Stimulated activated CD4-positive, alpha-beta T cell treated with anti-CD3 and anti-CD28 coated beads, Interleukin-4, amount 100 ng/mL, for 24 hours (primary cell): Measurements from ENCODE around the gene ACE.

Source experiments
- DNase-seq: peaks from one replicate; pipeline ENCODE4 v3.0.0-alpha.2; 2020

Gene ACE

GRCh38 chr17:63492940-63493339, 16.1 kb downstream of the ACE start:
- no peak for DNase-seq

DNA sequence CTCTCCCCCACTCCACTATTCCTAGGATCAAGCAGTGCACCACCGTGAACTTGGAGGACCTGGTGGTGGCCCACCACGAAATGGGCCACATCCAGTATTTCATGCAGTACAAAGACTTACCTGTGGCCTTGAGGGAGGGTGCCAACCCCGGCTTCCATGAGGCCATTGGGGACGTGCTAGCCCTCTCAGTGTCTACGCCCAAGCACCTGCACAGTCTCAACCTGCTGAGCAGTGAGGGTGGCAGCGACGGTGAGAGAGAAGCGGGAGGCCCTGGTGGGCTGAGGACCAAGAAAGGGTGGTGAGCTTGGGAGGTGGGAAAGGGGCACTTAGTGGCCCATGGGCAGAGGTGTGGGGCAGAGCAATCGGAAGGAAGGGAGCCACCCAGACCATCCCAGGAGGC, 16.6 kb downstream of the ACE start:
- DNase-seq = no peak

GRCh38 chr17:63494300-63494928, 17.6 kb downstream of the ACE start:
- no peak for DNase-seq

DNA sequence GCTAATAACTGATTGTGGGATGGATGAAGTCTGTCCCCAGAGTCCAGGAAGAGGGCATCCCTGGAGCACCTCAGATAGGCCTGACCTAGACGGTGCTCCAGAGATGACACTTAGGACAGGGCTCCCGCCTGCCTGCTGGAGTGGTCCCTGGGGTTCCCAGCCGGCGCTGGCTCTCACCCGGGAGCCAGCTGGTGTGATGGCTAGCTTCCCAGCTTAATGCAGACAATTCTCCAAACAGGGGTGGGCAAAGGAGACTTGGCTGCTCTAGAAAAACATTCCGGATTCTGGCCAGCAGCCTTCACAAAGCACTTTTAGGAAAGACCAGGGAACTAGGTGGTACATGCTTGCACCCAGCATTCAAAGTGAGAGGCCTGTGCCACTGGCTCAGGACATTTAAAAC, 18.6 kb downstream of the ACE start:
- no peak for DNase-seq

- no peak for DNase-seq
Observed at GRCh38 chr17:63496177-63496576, 19.3 kb downstream of the ACE start.

DNA sequence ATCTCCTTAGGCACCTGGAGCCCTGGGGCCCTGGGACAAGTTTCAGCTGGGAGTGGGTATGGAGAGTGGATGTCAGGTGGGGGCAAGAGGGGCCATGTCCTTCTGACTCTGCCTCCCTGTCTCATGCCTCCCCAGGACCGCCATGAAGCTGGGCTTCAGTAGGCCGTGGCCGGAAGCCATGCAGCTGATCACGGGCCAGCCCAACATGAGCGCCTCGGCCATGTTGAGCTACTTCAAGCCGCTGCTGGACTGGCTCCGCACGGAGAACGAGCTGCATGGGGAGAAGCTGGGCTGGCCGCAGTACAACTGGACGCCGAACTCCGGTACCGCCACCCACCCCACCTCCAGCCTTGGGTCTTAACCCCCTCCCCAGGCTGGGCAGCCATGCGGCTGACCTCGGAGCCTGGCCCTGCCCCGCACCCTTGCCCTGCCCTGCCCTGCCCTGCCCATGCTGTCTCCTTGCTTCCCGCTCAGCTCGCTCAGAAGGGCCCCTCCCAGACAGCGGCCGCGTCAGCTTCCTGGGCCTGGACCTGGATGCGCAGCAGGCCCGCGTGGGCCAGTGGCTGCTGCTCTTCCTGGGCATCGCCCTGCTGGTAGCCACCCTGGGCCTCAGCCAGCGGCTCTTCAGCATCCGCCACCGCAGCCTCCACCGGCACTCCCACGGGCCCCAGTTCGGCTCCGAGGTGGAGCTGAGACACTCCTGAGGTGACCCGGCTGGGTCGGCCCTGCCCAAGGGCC, 20.0 kb downstream of the ACE start:
- no peak for DNase-seq

GRCh38 chr17:63497708-63498483, 21.0 kb downstream of the ACE start:
- no peak for DNase-seq

- no peak for DNase-seq
Observed at GRCh38 chr17:63498626-63499195, 21.9 kb downstream of the ACE start.

GRCh38 chr17:63500543-63501390, 23.9 kb downstream of the ACE start:
- DNase-seq = no peak

DNA sequence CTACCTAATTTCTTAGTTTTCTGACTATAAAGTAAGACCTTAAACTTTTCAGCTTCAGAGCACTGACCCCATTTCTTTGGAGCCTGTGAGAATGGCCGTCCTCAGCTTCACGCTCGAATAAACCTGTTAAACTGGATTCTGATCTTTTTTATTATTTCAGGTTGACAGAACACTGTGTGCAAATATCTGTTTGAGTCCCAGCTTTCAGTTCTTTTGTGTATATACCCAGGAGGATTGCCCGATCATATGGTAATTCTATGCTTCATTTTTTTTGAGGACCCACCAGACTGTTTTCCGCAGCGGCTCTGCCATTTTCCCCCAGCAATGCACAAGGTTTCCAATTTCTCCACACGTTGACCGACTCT, 26.5 kb downstream of the ACE start:
- DNase-seq = no peak

DNA sequence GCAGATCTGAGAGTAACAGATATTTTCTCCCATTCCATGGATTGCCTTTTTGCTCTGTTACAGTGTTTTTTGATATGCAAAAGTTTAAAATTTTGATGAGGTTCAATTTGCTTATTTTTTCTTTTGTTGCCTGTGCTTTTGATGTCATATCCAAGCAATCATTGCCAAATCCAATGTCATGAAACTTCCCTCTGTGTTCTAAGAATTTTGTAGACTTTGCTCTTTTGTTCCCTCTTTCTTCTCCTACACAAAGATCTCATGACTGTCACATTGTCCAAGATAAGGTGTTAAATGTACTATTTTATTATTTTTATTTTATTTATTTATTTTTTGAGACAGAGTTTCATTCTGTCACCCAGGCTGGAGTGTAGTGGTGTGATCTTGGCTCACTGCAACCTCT, 27.4 kb downstream of the ACE start:
- no peak for DNase-seq

- no peak for DNase-seq
Observed at GRCh38 chr17:63505341-63505740, 28.5 kb downstream of the ACE start.

DNA sequence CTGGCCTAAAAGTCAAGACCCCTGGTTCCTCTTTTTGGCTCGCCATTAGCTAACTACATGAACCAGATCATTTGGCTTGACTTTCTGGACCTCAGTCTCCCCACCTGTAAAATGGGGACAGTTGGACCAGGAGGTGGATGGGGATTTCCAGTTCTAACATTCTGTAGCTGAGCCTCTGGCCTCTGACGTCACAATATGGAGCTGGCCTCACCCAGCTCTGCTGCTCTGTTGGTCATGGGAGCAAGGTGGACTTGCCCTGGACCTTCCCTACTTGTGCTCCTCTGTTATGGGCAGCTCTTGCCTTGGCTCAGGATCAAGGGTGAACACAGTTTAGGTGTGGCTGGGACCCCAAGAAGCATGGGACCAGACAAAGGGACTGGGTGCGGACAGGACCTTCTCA, 29.8 kb downstream of the ACE start:
- no peak for DNase-seq

DNA sequence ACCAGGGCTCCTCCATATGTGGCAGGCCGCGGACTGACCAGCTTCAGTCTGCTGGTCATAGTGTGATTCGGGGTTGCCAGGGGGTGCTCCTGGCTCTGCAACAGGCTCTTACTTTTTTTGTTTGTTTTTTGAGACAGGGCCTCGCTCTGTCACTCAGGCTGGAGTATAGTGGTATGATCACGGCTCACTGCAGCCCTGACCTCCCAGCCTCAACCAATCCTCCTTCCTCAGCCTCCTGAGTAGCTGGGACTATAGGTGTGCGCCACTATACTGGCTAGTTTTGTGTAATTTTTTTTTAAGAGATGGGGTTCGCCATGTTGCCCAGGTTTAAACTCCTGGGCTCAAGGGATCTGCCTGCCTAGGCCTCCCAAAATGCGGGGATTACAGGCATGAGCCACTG, 34.5 kb downstream of the ACE start:
- DNase-seq = no peak

DNA sequence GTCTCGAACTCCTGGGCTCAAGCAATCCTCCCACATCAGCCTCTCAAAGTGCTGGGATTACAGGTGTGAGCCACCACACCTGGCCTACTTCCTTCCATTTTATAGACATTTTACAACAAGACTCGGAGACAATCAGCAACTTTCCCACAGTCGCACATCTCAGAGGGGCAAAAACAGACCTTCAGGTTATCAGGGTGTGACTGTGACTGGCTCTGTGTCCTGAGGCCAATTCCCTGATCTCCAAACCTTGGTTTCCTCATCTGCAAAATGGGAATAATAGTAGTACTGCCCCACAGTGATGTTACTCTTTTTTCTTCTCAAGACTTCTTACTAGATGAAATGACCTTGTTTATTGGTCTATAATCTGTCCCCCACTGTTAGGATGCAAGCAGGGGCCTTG, 35.5 kb downstream of the ACE start:
- no peak for DNase-seq

GRCh38 chr17:63512896-63513644, 36.2 kb downstream of the ACE start:
- DNase-seq = no peak

DNA sequence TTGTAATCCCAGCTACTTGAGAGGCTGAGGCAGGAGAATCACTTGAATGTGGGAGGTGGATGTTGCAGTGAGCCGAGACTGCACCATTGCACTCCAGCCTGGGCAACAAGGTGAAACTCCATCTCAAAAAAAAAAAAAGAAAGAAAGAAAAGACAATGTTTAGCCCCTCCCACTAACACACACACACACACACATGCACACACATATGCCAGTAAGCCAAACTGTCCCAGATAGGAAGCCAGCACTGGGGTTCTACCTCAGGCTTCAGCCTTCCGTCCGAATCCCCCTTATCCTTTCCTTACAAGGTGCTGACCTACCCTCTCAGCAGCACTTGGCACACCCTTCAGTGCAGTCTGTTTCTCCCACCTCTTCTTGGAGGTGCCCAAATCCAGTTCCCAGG, 37.6 kb downstream of the ACE start:
- no peak for DNase-seq

DNA sequence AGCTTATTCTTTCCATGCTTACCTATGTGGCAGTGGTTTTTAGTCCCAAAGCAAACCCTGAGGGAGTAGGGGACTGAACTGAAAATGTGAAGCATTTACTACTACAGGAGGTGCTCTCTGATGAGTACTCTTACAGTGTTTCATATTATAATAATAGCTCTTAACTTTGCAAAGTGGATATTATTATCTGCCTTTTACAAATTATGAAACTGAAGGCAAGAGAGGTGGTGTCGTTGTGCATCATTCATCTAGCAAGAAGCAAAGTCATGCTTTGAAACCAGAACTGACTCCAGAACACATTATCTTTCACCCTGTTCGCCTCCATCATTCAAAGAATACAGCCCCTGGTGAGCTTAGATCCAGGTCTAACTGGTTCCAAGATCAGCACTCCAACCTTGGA, 38.1 kb downstream of the ACE start:
- no peak for DNase-seq

GRCh38 chr17:63515426-63515825, 38.6 kb downstream of the ACE start:
- no peak for DNase-seq

DNA sequence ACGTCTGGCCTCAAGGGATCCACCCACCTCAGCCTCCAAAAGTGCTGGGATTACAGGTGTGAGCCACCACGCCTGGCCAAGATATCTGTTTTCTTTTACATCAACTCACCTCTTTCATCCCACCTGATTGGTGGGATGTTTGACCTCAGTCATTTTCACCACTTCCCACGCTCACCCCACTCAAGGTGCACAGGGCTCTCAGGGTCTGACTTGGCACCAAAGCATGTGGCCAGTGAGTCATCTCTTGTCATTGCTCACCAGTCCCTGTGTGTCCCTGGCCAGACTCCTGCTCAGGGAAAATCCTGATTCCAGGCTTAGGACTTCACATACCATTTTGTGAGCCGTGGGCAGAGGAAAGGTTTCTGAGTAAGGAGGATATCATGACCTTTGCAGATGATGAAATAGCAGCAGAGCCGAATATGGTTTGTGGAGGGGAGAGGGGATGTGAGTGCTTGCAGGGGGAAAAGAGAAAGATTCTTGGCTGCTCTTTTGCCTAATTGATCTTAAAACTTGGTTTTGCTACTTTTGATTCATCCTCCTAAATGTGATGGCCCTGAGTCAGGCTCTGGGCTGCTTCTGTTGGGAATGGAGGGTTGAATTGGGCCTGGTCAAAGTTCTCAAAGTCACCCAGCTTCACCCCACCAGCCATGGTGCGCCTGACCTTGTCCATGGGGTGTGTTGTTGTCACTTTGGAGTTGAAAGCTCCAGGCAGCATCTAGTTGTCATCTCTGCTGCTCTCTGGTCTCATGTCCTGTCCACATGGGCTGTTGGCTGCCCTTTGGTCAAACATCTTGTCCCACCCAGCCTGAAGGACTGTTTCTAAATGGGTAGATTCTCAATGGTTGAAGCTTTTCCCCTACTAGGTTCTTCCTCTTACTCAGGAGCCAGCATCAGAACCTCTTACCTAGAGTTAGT, 40.3 kb downstream of the ACE start:
- peak; percentile 39 for DNase-seq
